CD4-positive, alpha-beta T cell treated with Interleukin-1 beta for 1 hour (primary cell): ENCODE data around the gene DYSF.

Experiments
- DNase-seq, 2 donors: peaks; one replicate each; pipeline ENCODE4 v3.0.0-alpha.2; 2020 to 2022

The DYSF gene

DNA sequence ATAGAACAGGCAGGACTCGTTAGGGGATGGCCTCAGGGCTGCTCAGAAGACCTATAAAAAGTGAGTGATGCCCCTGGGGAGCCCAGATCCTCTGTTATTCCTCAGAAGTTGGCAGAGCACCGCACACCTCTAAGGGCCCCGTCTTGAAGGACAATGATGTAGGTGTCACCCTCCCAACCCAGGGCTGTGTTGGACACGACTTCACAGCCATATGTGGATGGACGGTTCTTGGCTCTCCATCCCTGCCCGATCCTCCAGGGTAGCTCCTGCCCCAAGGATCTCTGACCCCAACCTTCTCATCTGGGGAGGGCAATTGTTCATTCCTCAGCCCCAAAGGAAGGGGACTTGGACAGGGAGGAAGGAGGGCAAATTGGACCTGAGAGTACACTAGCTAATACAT lies 246.1 kb downstream of the DYSF start:
- DNase-seq, result no peak

DNA sequence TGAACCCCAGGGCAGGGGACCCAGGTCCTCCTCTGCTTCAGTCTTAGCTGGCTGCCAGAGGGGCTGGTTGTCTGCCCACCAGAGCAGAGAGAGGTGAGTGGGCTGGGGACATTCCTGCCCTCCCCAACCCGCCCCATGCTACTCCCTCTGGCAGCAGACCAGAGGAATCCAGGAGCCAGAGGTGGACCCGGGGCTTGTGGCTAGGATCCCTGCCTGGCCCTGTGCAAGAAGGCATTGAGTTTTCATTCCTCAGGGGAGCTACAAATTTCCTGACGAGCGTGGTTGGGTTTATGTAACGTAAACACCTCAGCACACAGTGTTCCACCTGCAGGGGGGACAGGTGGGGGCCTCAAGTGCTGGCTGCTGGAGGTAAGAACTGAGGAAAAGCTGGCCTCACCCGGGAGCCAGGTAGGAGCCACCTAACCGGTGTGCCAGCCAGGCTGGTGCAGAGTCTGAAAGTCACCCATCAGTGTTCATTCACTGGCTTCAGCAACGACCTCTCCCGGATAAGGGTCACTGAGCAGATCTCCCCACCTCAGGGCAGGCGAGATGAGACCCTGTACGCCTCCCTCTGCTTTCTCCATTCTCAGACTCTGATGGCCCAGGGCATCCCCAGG lies 246.8 kb downstream of the DYSF start:
- no peak for DNase-seq

DNA sequence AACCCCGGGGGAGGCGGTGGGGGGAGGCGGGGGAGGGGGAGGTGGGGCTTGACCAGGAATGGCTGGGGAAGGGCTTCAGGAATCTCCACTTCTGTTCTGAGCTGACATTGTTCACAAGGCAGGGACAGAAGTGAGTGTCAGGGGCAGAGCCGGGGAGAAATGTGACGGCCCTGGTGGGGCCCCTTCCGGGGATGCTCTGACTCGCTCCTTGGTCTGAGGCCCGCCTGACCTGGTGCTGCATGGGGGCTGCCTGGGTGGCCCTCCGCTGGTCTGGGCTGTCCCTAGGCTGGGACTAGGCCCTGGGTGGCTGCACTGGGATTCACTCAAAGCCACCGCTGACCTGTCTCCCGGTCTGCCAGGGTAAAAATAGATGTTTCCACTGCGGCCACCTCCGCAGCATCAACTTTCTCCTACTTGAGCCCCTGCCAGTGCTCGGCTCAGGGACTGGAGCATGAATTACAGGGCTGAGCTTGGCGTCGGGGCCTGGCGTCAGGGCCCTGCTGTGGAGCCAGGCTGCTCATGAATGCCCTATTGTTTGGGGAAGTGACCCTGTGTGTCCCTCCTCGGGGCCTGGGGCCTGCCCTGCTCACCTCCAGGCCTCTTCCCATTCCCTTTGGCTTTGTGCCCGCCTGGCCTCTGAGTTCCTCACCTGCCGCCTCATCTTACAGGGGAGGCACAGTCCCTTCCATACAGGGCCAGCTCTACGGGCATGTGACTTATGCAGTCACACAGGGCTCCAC lies 247.5 kb downstream of the DYSF start:
- no peak for DNase-seq

DNA sequence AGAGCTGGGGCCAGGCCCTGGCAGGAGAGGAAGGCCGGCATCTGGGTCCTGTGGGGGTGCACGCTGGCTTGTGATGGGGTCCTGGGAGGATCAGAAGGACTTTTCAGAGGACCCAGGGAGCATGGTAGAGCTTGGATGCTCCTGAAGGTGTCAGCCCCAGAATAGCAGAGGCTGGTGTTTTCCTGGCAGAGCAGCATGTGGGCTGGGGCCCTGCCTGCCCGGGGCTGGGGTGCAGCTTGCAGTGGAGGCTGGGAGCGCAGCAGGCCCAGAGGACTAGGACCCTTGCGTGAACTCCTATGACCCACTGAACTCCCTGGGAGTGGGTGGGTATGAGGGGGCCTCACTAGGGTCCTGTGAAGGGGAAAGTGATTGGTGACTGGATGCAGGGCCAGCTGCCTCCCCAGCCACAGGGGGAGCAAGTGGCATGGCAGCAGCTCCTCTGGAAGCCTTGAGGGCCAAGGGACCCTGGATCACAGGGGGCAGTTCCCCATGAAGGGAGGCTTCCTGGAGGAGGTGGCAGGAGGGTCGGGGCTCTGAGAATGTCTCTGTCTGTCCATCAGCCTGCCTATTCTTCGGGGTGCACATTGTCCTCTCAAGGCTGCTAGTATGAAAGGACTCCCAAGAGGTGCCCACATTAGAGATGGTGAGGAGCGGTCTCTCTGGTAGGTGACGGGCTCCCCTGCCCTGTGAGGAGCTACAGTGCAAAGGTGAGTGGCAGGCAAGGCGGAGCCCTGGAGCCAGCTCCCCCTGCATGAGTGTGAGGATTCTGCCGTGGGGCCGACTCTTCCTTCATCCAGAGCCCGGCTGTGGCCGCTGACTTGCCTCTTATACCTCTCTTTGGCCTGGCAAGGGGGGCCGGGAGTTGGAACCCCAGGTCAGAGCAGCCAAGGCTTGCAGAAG lies 249.0 kb downstream of the DYSF start:
- DNase-seq, result no peak

DNA sequence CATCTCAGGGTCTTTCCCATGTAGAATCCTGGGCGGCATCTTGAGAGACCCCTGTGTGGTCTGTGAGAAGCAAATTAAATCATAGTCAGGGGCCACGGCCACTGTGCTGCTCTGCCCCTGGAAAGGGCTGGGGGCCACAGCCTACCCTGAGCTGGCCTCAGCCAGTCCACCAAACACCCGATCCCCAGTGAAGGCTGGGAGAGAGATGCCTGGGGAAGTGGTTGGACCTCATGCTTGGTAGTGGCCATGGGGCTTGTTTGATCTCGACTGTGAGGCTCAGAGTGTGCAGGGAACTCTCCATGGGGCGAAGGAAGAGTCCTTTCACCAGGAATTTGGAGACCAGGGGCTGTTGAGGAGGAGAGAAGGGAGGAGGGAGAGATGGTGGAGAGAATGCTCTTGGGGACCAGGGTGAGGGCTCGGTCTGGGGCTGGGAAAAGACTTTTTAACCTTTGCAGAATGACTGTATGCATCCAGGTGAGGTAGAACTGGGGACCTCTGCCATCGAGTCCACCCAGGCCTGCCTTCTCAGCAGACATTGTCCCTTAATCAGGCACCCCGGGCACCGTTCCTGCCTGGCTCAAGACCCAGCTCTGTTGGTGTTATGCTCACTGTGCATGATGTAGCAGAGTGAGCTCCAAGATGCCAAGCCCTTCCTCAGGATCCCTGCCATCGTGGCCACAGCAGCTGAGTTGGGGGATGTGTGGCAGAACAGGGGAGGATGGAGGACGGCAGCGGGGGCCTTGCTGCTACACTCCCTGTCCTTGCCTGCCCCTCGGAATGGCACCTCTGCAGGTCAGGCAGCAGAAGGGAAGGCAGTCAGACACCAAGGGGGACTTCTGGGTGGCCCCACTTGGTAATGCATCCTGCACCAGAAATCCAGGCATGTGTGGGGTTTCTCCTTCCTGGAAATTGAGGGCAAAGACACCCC lies 249.9 kb downstream of the DYSF start:
- no peak for DNase-seq

DNA sequence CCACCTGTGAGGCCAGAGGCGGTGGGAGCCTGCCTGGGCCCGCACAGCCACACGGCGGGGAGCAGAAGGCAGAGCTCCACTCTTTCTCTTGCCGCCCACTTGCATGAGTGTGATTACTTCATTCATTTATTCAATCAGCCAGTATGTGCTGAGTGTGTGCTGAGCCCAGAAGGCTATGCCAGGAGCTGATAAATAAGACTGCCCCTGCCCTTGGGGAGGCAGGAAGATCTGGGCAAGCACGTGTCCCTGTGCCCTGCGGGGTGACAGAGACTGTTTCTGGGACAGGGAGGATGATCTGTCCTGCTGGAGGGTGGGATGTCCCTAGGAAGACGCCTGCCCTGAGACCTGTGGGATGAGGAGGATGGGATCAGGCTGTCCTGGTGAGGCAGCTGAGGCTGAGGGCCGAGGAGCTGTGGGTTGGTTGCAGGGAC lies 250.8 kb downstream of the DYSF start:
- no peak for DNase-seq

DNA sequence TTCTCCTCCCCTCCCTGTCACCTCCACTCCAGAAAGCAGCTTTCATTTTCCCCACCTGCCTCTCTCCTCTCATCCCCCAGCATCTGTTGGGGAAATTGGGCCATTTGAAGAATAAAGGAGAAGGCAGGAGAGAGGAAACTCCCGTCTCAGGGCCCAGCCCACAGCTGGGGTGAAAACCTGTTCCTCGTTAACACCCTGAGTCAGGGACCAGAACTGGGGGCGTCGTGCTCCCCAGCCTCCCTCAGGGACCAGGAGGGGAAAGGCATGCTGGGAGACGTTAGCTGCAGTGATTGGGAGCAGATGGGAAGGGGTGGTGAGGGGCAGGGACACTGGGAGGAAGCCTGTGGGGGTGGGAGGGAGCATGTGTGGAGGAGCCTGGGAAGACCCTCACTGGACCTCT lies 251.3 kb downstream of the DYSF start:
- DNase-seq, result no peak

DNA sequence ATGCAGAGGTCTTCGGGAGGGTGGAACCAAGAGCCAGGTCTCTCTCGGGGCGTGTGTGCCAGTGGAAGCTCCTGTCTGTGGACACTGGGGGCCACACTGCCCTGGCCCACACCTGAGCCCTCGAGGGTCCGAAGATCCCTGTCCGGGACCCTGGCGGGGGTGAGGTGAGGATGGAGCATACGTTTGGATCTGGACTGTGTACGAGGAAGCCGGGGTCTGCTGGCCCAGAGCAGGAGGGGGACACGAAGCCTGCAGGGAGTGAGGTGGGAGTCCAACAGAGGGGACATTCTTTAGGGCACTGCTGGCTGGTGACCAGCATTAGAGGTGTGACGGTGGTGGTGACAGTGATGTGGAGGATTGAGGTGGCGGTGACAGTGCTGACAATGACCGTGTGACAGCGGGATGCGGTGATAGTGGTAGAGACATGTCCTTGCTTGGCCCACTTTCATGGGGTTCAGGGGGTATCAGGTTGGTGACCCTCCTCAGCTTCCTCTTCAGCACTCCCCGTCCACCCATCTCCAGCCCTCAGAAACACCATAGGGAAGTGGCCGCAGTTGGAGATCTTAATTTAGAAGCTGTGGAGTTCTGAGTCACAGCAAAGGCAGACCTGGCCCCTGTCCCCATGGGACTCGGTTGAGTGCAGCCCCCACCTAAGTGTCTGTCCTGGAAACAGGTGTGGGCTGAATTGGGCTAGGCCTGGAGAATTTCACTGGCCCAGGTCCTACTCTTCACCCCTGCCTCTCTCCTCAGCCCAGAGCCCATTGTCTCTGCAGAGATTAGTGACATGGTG lies 252.0 kb downstream of the DYSF start:
- no peak for DNase-seq

DNA sequence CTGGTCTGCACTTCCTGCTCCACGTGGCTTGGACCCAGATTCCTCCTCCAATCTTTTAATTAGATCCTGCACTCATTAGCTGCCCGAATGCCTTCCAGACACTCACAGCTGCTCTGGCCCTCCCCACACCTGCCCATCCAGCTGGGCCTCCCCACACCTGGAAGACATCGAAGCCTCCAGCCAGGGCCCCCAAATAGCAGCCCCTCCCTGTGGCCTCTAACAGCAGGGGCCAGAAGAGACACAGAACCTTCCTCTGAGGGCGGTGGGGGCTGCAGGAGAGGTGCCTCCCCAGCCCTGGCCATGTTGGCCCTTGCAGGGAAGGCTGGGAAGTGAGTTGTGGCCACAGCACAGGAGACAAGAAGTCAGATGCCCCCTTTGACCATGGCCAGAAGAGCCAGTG lies 252.8 kb downstream of the DYSF start:
- DNase-seq, result no peak

DNA sequence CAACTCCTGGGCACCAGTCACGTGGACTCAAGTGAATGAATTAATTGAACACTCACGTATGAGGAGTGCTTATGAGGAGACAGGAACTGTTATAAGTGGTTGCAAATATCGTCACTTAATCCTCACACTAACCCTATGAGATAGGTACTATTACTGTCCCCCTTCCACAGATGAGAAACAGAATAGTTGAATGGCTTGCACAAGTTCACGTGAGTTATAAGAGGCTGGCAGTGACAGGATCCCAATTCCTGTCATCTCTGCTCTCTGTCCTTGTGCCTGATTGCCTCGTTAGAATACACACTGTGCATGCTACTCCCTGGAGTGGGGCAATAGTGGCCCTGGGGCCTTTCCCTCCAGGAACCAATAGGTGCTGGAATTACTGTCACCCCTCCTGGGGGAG lies 253.5 kb downstream of the DYSF start:
- DNase-seq, result no peak

DNA sequence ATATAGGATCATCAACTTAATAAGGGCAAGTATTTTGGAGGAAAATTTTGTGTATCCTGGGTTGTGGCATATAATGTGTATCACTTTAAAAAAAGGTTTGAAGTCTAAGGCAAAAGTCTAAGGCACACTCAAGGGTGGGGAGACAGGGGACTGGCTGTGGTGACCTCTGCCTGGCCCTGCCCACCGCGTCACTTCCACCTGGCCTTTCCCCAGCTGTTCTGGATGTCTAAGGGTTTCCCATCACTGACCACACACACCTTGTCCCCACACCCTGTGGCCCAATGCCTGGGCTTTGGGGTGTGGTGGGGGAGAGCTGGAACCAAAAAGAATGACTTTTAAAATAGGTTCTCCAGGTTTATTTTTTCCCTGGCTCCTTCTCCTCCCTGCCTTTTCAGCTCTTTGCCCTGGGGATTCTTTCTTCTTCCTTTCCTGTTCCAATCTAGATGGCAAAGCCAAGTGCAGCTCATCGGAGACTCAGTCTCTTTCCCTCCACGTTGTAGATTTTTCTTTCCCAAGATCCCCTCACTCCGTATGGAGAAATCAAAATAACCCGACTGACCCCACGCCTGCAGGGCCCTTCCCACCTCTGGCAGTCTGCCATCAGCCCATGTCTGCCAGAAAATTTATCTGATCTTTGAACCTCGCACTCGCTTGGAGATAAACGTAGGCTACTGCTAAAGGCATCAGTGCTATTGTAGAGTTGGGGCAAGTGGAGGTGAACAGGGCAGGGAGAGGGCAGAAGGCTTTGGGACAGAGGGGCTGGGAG lies 257.2 kb downstream of the DYSF start:
- DNase-seq, result no peak

DNA sequence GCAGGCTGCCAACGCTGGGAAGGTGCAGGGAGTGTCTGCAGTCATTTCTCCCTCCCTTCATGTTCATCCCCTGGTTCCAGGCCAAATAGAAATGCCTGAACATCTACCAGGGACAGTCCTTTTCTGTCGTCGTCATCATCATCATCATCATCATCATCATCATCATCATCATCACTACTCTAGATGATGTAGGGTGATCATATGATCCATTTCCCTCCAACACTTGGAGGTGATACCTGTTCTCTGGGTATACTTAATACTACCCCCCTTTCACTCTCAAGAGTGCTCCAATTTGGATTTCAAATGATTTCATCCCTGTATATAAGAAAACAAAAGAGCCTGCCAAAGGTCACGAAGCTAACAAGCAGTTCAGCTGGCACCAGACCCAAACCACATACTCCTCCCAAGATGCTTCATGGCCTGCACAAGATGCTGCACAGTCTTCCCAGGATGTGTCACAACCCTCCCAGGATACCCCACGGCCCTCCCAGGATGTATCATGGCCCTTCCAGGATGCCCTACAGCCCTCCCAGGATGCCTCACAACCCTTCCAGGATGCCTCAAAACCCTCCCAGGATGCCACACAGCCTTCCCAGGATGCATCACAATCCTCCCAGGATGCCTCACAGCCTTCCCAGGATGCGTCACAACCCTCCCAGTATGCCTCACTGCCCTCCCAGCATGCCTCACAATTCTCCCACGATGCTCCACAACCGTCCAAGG lies 257.9 kb downstream of the DYSF start:
- DNase-seq, result no peak

DNA sequence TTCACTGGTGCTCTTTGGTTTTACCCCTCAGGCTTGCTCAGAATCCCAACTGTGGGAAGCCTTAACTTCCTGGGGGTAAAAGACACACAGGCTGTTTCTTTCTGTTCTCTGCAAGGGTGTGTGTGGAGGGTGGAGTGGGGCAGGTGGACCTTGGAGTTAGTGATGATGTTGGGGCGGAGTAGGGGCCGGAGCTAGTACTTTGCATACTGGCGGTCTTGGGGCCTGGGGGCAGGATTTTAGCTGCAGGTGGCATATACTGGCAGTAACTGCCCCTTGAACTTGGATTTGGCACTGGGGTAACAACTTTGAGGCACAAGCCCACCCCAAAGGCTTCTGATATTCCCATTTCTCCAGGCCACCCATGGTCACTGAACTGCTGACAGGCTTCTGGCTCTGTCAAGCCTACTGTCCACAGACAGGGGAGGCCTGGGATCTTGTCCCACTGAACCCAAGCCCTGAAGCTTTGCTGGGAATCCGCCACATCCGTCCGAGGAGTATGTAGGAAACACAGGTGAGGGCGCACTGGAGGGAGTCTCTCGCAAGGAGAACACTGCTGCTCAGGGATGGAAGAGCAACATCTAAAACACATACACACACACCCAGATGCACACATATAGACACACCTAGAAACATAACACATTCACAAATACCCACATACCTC lies 258.9 kb downstream of the DYSF start:
- DNase-seq, result no peak

DNA sequence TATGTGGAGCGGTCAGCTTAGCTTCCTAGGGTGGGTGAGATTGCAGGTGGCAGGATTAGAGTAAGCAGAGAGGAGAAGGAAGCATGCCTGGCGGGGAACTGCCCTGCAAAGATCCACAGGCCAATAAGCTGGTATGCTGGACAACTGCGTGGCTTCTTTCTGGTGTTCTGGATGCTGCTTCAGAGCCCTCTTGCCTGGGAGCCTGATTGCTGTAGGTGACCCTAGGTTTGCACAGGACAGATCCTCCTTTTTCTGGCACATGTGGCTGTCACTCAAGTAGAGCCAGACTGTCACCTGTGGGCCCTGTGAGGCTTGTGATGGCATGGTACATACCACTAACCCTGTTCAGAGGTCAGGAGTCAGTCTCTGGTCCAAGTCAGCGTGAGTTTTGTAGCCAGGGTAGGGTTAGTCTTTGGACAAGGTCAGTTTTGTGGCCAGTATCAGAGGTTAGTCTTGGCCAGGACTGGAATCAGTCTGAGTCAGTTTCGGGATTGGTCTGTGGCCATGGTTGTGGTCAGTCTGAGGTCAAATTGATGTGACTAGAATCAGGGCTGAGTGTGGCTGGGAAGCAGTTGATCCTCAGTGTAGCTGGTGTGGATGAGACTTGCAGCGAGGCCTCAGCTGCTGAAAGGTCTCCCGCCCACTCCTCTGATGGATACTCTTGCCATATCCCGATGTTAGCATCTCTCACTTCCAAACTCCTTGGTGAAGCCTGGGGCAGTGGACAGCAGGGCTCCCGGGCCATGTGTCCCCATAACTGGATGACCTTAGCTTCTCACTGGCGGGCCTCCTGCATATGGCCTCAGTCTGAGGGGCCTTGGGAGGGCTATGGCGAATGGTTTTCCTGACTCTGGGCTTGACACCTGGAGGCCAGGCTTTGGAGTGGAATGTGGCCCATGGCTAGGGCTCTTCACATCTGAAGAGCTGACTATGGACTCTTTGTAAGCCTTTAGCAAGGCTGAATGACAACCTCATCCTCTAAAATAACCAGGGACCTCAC lies 260.5 kb downstream of the DYSF start:
- DNase-seq, result no peak

DNA sequence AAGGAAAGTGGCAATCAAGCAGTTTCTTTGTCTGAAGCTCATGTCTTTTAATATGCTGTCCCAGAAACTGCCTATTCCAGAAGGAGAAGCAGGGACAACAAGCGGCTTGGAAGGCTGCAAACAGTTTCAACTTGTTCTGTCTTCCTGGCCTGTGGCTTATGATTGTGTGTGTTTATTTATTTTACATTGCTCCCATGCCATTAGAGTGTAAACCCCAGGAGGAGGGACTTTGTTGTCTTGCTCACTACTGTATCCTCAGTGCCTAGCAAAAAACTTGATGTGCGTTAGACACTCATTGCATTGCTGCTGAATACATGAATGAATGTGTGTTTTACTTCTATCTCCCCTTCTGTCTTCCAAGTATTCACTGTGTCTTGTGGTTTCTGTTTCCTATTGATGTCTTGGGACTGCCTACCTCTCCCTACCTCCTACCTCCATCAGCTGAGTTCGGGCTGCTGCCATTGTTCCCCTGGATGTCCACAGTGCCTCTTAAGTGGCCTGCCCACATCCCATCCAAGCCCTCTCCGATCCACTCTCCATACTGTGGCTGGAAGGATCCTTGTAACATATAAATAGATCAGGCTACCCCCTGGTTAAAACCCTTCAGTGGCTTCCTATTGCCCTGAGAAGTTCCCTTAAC lies 261.4 kb downstream of the DYSF start:
- no peak for DNase-seq

DNA sequence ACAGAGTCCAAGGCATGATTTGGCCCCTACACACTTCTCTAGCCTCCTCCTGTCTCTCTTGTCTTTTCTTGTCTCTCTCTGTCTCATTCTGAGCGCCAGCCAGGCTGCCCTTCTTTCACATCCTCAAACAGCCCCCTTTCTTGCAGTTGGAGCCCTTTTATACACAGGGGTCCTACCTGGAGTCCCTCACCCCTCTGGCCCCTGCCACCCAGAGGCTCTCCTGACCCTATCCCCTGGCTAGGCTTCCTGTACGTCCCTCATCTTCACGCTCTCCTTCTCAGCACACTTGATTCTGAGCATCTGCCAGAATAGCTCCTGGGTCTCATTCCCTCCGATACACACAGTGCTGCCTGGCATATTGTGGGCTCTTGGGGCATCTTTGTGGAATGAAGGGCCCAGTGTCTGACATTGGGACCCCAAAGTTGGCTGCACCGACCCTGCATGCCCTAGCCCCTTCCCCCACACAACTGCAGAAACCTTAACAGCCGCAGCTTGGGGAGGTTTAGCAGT lies 261.9 kb downstream of the DYSF start:
- DNase-seq, result no peak

DNA sequence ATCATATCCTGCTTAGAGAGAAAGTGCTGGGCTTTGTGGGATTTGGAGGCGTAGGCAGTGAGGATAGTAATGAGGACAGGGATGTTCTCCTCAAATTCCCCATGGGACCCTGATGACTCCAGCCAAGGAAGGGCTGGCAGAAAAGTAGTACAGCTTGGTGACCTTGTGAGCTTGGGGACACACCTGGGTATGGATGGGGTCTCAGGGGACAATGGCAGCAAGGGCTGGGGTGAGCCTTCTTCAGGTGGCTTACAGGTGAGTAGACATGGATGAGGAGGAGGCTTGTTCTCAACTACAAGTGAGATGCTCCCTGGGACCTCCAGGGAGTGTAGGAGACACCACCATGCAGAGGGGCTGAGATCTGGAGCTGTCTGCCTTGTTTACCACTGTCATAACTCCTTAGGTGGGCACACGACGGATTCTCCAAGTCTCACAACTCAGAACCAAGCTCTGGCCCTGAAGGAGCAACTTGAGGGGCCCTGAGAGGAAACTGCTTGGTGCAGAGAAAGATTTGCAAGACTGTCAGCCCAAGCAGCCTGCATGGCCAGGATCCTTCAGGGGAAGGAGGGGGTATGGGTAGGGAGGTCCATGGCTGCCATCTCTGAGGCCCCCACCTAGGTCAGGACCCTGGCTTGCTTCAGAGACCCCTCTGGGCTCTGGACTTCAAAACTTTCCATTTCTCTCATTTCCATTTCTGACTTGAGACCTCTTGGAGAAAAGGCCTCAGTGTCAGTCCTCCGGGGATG lies 262.8 kb downstream of the DYSF start:
- DNase-seq, result no peak
